ENCODE data around the gene SLC19A1. TPM values are rescaled to one million over a fixed set of nuclear protein-coding genes. Genes with fewer than 3 reads are reported as not detected.

The SLC19A1 gene
- total RNA-seq, 1 donor from 2014 or later = 36.8 TPM

DNA sequence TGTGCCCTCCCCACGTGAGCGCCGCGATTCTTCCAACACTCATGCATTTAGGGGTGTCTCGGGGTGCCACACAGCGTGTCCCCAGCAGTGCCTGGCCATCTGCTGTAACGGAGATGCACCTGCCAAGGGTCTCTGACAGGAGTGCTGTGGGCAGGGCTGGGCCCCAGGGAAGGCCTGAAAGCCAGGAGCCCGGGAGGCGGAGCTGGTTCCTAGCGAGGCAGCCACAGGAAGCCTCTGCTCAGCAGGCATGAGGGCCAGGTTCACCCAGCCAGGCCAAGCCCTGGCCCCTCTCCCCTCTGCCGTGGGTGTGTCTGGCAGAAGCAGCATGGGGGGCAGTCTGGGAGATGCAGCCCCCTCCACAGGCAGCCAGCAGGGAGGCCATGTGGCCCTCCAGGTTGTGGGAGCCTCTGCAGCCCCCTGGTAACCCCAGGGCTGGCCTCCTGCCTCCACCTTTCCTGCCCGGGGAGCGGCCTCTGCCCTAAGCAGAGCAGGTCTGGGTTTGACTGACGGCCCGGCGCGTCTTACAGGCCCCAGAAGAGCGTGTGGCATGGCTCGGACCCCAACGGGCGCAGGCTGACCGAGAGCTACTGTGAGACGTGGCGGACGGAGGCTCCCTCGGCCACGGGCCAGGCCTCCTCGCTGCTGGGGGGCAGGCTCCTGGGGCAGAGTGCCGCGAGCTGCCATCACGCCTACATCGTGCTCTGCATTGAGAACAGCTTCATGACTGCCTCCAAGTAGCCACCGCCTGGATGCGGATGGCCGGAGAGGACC lies 30.4 kb downstream of the SLC19A1 start:
- Mint-ChIP-seq H3K4me1 (peaks cover 8% of the 10 kb centered on the region), H3K36me3 (peaks cover 4% of the 10 kb centered on the region), H3K4me3 (no peak overlapping the region), H3K9me3 (no peaks in the 10 kb centered on the region), H3K27ac (peak overlapping the region; percentile 43), H3K27me3 (ENCODE audit: low read depth) (no peaks in the 10 kb centered on the region)
- TF ChIP-seq, protein P1, sequence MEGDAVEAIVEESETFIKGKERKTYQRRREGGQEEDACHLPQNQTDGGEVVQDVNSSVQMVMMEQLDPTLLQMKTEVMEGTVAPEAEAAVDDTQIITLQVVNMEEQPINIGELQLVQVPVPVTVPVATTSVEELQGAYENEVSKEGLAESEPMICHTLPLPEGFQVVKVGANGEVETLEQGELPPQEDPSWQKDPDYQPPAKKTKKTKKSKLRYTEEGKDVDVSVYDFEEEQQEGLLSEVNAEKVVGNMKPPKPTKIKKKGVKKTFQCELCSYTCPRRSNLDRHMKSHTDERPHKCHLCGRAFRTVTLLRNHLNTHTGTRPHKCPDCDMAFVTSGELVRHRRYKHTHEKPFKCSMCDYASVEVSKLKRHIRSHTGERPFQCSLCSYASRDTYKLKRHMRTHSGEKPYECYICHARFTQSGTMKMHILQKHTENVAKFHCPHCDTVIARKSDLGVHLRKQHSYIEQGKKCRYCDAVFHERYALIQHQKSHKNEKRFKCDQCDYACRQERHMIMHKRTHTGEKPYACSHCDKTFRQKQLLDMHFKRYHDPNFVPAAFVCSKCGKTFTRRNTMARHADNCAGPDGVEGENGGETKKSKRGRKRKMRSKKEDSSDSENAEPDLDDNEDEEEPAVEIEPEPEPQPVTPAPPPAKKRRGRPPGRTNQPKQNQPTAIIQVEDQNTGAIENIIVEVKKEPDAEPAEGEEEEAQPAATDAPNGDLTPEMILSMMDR (IDR thresholded peaks at IDR 0.05; ENCODE audit: unreplicated experiment) = no peak
- no peak for DNase-seq (ENCODE audit: low spot score in 2 of 2, unreplicated experiment in 2 of 2)

DNA sequence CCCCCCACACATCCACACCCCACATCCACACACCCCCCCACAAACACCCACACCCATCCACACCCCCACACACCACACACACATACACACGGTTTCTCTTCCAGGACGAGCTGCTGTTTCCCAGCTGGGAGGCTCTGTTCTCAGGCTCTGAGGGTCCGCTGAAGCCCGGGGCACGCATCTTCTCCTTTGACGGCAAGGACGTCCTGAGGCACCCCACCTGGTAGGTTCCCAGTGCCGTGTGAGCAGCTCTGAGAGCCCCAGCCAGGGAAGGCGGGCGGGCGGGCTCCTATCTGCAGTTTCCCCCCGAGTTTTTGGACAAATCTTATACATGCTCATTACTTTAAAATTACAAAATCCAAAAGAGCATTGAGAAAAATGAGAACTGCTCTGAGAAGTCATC lies 31.2 kb downstream of the SLC19A1 start:
- TF ChIP-seq, protein P1 (IDR thresholded peaks at IDR 0.05; ENCODE audit: unreplicated experiment) = no peak
- DNase-seq (ENCODE audit: low spot score in 2 of 2, unreplicated experiment in 2 of 2) = no peak
- Mint-ChIP-seq H3K4me3 (no peak overlapping the region), H3K4me1 (peaks cover 8% of the 10 kb centered on the region), H3K27ac (peak overlapping the region; percentile 43), H3K36me3 (peaks cover 4% of the 10 kb centered on the region), H3K9me3 (no peaks in the 10 kb centered on the region), H3K27me3 (ENCODE audit: low read depth) (no peaks in the 10 kb centered on the region)

DNA sequence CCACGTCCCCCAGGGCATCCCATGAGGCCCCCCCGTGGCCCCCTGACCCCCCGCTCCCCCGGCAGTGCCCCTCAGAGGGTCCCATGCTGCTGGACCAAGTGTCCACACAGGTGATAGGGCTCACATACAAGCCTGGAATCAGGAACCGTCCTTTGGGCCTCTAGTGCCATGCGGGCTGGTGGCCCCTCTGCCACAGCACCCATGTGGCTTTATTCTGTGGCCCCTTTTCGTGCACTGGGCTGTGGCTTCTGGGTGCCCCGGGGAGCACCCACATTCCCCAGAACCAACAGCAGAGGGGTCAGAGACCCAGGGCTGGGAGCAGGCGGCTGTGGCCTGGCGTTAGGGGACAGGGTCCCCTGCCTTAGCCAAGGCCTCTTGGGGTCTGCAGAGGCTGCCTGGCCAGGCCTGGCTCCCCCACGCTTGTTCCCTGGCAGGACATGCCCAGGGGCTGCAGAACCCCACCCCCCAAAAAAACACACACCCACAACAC lies 31.7 kb downstream of the SLC19A1 start:
- DNase-seq (ENCODE audit: low spot score in 2 of 2, unreplicated experiment in 2 of 2) = no peak
- H3K4me1 Mint-ChIP-seq = peaks cover 8% of the 10 kb centered on the region
- no peaks in the 10 kb centered on the region for H3K9me3 Mint-ChIP-seq
- H3K27ac Mint-ChIP-seq = no peak overlapping the region
- no peak overlapping the region for H3K4me3 Mint-ChIP-seq
- no peaks in the 10 kb centered on the region for H3K27me3 Mint-ChIP-seq (ENCODE audit: low read depth)
- H3K36me3 Mint-ChIP-seq = peaks cover 3% of the 10 kb centered on the region
- TF ChIP-seq, protein P1 (IDR thresholded peaks at IDR 0.05; ENCODE audit: unreplicated experiment) = no peak

DNA sequence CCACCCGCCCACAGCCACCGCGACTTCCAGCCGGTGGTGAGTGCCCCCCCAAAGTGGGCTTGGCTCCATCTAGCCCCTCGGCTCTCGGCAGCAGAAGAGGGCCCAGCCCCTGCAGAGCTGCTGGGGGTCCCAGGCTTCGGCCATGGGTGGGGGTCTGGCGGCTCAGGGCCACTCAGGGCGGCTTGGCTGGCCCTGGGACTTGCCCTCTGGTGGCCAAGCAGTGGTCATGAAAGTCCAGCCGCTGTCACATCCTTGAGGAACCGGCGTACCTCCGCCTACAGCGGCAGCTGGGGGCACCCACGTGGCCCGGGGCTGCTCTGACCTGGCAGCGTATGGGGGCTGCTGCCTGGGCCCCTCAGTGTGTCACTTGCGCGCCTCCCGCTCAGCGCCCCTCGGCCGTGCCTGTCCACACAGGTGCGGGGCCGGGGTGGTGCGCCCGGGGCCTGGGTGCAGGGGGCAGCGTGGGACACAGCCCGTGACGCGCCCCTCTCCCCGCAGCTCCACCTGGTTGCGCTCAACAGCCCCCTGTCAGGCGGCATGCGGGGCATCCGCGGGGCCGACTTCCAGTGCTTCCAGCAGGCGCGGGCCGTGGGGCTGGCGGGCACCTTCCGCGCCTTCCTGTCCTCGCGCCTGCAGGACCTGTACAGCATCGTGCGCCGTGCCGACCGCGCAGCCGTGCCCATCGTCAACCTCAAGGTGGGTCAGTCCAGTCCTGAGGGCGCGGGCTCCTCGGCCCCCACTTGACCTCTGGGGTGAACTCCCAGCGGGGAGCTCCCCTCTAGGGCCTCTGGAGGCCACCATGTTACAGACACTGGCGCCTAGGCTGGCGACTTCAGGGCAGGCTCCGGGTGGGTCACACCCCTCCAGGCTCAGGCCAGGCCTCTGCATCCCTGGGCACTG lies 32.4 kb downstream of the SLC19A1 start:
- TF ChIP-seq, protein P1 (IDR thresholded peaks at IDR 0.05; ENCODE audit: unreplicated experiment) = no peak
- H3K4me3 Mint-ChIP-seq = no peak overlapping the region
- peaks cover 8% of the 10 kb centered on the region for H3K4me1 Mint-ChIP-seq
- H3K9me3 Mint-ChIP-seq = no peaks in the 10 kb centered on the region
- H3K27me3 Mint-ChIP-seq (ENCODE audit: low read depth) = no peaks in the 10 kb centered on the region
- DNase-seq (ENCODE audit: low spot score in 2 of 2, unreplicated experiment in 2 of 2) = no peak
- H3K27ac Mint-ChIP-seq = no peak overlapping the region
- H3K36me3 Mint-ChIP-seq = peaks cover 3% of the 10 kb centered on the region

DNA sequence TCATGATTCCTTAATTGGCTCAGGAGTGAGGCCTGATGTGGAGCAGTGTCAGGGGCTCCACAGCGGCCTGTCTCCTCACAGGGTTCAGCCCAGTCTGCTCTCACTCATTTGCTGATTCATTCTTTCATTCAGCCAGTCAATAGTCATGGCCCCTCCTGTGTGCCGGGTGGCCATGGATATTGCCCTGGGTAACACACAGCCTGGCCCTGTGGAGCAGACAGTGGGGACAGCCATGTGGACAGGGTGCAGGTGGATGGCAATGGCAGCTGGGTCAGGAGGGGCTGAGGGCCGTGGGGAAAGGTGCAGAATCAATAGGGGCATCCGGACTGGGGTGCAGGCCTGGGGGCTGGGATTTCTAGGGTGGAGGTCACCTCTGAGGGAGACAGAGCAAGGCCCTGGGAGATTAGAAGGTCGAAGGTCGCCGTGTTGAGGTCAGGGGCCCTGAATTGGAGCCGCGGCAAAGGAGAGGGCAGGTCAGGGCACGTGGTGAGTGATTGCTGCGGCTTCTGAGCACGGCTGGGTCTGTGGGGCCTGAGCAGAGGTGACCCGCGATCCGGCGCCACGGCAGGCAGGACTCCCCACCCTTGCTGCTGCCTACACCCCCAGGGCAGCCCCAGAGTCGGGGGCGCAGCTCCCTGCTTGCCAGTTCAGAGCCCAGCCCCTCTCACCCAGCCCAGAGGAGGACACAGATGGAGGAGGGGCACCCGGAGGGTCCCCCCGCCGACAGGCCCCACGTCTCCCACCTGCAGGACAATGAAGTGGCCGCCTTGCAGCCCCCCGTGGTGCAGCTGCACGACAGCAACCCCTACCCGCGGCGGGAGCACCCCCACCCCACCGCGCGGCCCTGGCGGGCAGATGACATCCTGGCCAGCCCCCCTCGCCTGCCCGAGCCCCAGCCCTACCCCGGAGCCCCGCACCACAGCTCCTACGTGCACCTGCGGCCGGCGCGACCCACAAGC lies 33.4 kb downstream of the SLC19A1 start:
- DNase-seq (ENCODE audit: low spot score in 2 of 2, unreplicated experiment in 2 of 2) = peak in 1 of 2 experiments; percentile 5
- Mint-ChIP-seq H3K36me3 (peaks cover 2% of the 10 kb centered on the region), H3K4me3 (no peak overlapping the region), H3K9me3 (no peaks in the 10 kb centered on the region), H3K27ac (peak overlapping the region; percentile 30), H3K4me1 (peaks cover 5% of the 10 kb centered on the region), H3K27me3 (ENCODE audit: low read depth) (no peaks in the 10 kb centered on the region)
- TF ChIP-seq, protein P1 (IDR thresholded peaks at IDR 0.05; ENCODE audit: unreplicated experiment) = no peak
